H1 (cell line): ENCODE data around the gene S100A16. TPM values are rescaled to one million over a fixed set of nuclear protein-coding genes. Genes with fewer than 3 reads are reported as not detected.

Experiments used
- CTCF ChIA-PET: fragments of 300-600 bp; sonication (Branson Sonifier 250); formaldehyde crosslinking; loops from one replicate; lab custom pipeline; 2021; ENCODE audit not compliant: partially characterized antibody; lab: Charles Lee
- POLR2A ChIA-PET: fragments of 300-600 bp; sonication (Branson Sonifier 250); formaldehyde crosslinking; loops from one replicate; lab custom pipeline; 2021; ENCODE audit warnings: inconsistent platforms; ENCODE audit not compliant: partially characterized antibody; lab: Charles Lee
- DNase-seq, 2 experiments: peaks; one replicate each; pipeline versions ENCODE4 v3.0.0 to v3.0.0-alpha.2; 2010 to 2022; ENCODE audit warnings: low spot score in 2 of 2, low read depth in 1 of 2, mixed read lengths in 1 of 2
- FAIRE-seq: peaks from 2 replicates; lab custom pipeline; 2011; peaks lifted over from hg19 to GRCh38; lab: Jason Lieb, UNC
- H2AFZ ChIP-seq: 2 replicates; pipeline ENCODE4 v1.8.1; 2012; ENCODE audit warnings: low read length, inconsistent platforms
- H2AK5ac ChIP-seq: 2 replicates; pipeline ENCODE4 v1.6.1; 2013; ENCODE audit warnings: low read depth, low read length
- H2BK120ac ChIP-seq: replicated peaks from 2 replicates; pipeline ENCODE3; 2013; ENCODE audit warnings: low read depth, low read length, inconsistent platforms
- H2BK12ac ChIP-seq: 2 replicates; pipeline ENCODE4 v1.6.1; 2013; ENCODE audit warnings: low read depth, low read length
- H2BK15ac ChIP-seq: 2 replicates; pipeline ENCODE4 v1.6.1; 2013; ENCODE audit warnings: low read length
- H2BK20ac ChIP-seq: 2 replicates; pipeline ENCODE4 v1.6.1; 2013; ENCODE audit warnings: low read length
- H2BK5ac ChIP-seq: 2 replicates; pipeline ENCODE4 v1.6.1; 2013; ENCODE audit warnings: low read depth, low read length
- H3K14ac ChIP-seq: 2 replicates; pipeline ENCODE4 v1.6.1; 2013; ENCODE audit warnings: inconsistent platforms; ENCODE audit not compliant: insufficient read length
- H3K18ac ChIP-seq: 2 replicates; pipeline ENCODE4 v1.6.1; 2013; ENCODE audit warnings: low read length; ENCODE audit errors: extremely low read depth
- H3K23ac ChIP-seq: 2 replicates; pipeline ENCODE4 v1.6.1; 2013; ENCODE audit warnings: inconsistent platforms; ENCODE audit not compliant: insufficient read length
- H3K23me2 ChIP-seq: 2 replicates; pipeline ENCODE4 v1.6.1; 2013; ENCODE audit warnings: low read depth, low read length
- H3K27ac ChIP-seq: 2 replicates; pipeline ENCODE4 v1.6.1; 2011; ENCODE audit warnings: low read depth, low read length, inconsistent platforms
- H3K27me3 ChIP-seq, 4 experiments: replicated peaks in 1 of 4; 1 replicate in 1 of 4; 2 replicates in 3 of 4; pipeline versions ENCODE4 v1.6.1 to v1.8.1; 2011 to 2013; ENCODE audit warnings: low read length in 3 of 4, mild to moderate bottlenecking in 3 of 4, inconsistent platforms in 2 of 4, mixed read lengths in 2 of 4, moderate library complexity in 1 of 4; ENCODE audit not compliant: control insufficient read depth in 3 of 4, insufficient read depth in 3 of 4; ENCODE audit errors: extremely low read depth in 1 of 4
- H3K36me3 ChIP-seq, 4 experiments: 2 replicates each; pipeline versions ENCODE4 v1.6.1 to v1.8.1; 2011 to 2013; ENCODE audit warnings: mild to moderate bottlenecking in 4 of 4, low read length in 3 of 4, moderate library complexity in 2 of 4, control low read depth in 1 of 4, inconsistent platforms in 1 of 4; ENCODE audit not compliant: insufficient read depth in 4 of 4, control insufficient read depth in 2 of 4
- H3K4ac ChIP-seq: replicated peaks from 2 replicates; pipeline ENCODE3; 2013; ENCODE audit warnings: low read length, low read depth, mixed read lengths, inconsistent platforms; ENCODE audit not compliant: insufficient read length
- H3K4me1 ChIP-seq, 4 experiments: replicated peaks in 1 of 4; 1 replicate in 1 of 4; 2 replicates in 3 of 4; pipeline versions ENCODE4 v1.6.1 to v1.8.1; 2011 to 2013; ENCODE audit warnings: low read length in 3 of 4, inconsistent platforms in 2 of 4, mixed read lengths in 1 of 4; ENCODE audit not compliant: insufficient read depth in 4 of 4, control insufficient read depth in 3 of 4
- H3K4me2 ChIP-seq, 2 experiments: 2 replicates each; pipeline versions ENCODE4 v1.6.1 to v1.8.1; 2011 to 2013; ENCODE audit warnings: low read depth in 2 of 2, low read length in 2 of 2, control low read depth in 1 of 2, inconsistent platforms in 1 of 2, mild to moderate bottlenecking in 1 of 2; ENCODE audit not compliant: insufficient read depth in 1 of 2
- H3K4me3 ChIP-seq, 4 experiments: fragments of 200-600, 300-600 bp in 1 of 4; sonication (generic), shearing (Covaris generic), sonication (Bioruptor Twin) in 1 of 4; 2 replicates each; pipeline versions ENCODE4 v1.5.1 to v1.8.1; 2011 to 2016; ENCODE audit warnings: low read length in 4 of 4, low read depth in 3 of 4, control low read depth in 2 of 4, inconsistent platforms in 2 of 4, mild to moderate bottlenecking in 2 of 4, mixed read lengths in 1 of 4, moderate library complexity in 1 of 4; ENCODE audit not compliant: insufficient read depth in 2 of 4; ENCODE audit errors: extremely low read depth in 1 of 4
- H3K56ac ChIP-seq: replicated peaks from 2 replicates; pipeline ENCODE3; 2013; ENCODE audit warnings: low read depth, mild to moderate bottlenecking, mixed read lengths, low read length, inconsistent platforms; ENCODE audit not compliant: insufficient read length
- H3K79me1 ChIP-seq: 2 replicates; pipeline ENCODE4 v1.6.1; 2013; ENCODE audit warnings: low read depth, low read length, control low read depth
- H3K79me2 ChIP-seq, 2 experiments: 2 replicates each; pipeline versions ENCODE4 v1.6.1 to v1.8.1; 2012 to 2013; ENCODE audit warnings: low read length in 2 of 2, mild to moderate bottlenecking in 2 of 2, inconsistent platforms in 1 of 2; ENCODE audit not compliant: insufficient read depth in 2 of 2, control insufficient read depth in 1 of 2
- H3K9ac ChIP-seq, 4 experiments: replicated peaks in 1 of 4; 1 replicate in 1 of 4; 2 replicates in 3 of 4; pipeline versions ENCODE4 v1.6.1 to v1.8.1; 2011 to 2013; ENCODE audit warnings: low read depth in 3 of 4, low read length in 3 of 4, control low read depth in 2 of 4, mild to moderate bottlenecking in 2 of 4, moderate library complexity in 2 of 4, inconsistent platforms in 1 of 4; ENCODE audit errors: extremely low read depth in 1 of 4
- H3K9me3 ChIP-seq, 2 experiments: 2 replicates each; pipeline versions ENCODE4 v1.6.1 to v1.8.1; 2012 to 2013; ENCODE audit warnings: mild to moderate bottlenecking in 2 of 2, moderate library complexity in 2 of 2, control low read depth in 1 of 2, inconsistent platforms in 1 of 2, low read depth in 1 of 2, low read length in 1 of 2, mixed read lengths in 1 of 2; ENCODE audit not compliant: insufficient read depth in 2 of 2
- H4K20me1 ChIP-seq, 2 experiments: replicated peaks in 1 of 2; 2 replicates each; pipeline versions ENCODE3 to v1.8.1; 2011 to 2013; ENCODE audit warnings: inconsistent platforms in 2 of 2, low read length in 2 of 2, mild to moderate bottlenecking in 1 of 2; ENCODE audit not compliant: insufficient read depth in 2 of 2, control insufficient read depth in 1 of 2
- H4K5ac ChIP-seq: 2 replicates; pipeline ENCODE4 v1.6.1; 2013; ENCODE audit warnings: low read length, low read depth, mixed read lengths, inconsistent platforms; ENCODE audit not compliant: insufficient read length
- H4K8ac ChIP-seq: 2 replicates; pipeline ENCODE4 v1.8.0; 2013; ENCODE audit warnings: mild to moderate bottlenecking, moderate library complexity, low read length, inconsistent platforms; ENCODE audit not compliant: insufficient read depth; ENCODE audit errors: extremely low read depth
- H4K91ac ChIP-seq: replicated peaks from 2 replicates; pipeline ENCODE3; 2013; ENCODE audit warnings: low read length, mixed read lengths, inconsistent platforms; ENCODE audit not compliant: insufficient read length
- EP300 ChIP-seq, 2 experiments: IDR thresholded peaks; 1 replicate in 1 of 2; 2 replicates in 1 of 2; pipeline ENCODE4 v1.6.1; 2011 to 2012; ENCODE audit warnings: low read depth in 2 of 2, low read length in 2 of 2, mild to moderate bottlenecking in 2 of 2, borderline replicate concordance in 1 of 2, inconsistent platforms in 1 of 2, moderate library complexity in 1 of 2
- SP4 ChIP-seq: IDR thresholded peaks from 2 replicates; pipeline ENCODE4 v1.6.1; 2012; ENCODE audit warnings: low read length, inconsistent platforms
- WGBS, 2 experiments: shearing (Covaris generic) in 1 of 2; methylation state at CpG; one replicate each; pipeline versions ENCODE4 v1.1.6 to v1.1.7; 2013 to 2015; ENCODE audit warnings: low lambda C conversion rate in 2 of 2, mixed read lengths in 2 of 2, inconsistent platforms in 1 of 2, low coverage in 1 of 2, missing lambda C conversion rate in 1 of 2; ENCODE audit not compliant: insufficient replicate concordance in 2 of 2, insufficient coverage in 1 of 2, insufficient read length in 1 of 2; ENCODE audit errors: extremely low coverage in 1 of 2, missing lambda C conversion rate in 1 of 2; 5-methylcytosine and 5-hydroxymethylcytosine counted together
- polyA plus RNA-seq, 7 experiments: library from polyadenylated mRNA; depleted of rRNA in 3 of 7; stranded (reverse) in 5 of 7; unstranded in 2 of 7; fragments of >200 nt in 5 of 7; fragments of 200-250 nt in 2 of 7; gene quantifications; 1 replicate in 5 of 7; 2 replicates in 1 of 7; 4 replicates in 1 of 7; pipeline versions ENCODE4 v1.2.1 to v1.2.3, GENCODE V29; 2011 to 2013; ENCODE audit warnings: missing spikeins in 2 of 7, mixed read lengths in 2 of 7
- total RNA-seq: library from RNA; stranded (reverse); fragmentation: NEBNext Ultra II Directional; extraction: Animal tissue kit (Norgen Biotek cat#: 25700); gene quantifications from 2 replicates; pipeline ENCODE4 v1.2.1, GENCODE V29; 2021

S100A16 gene
- total and polyA plus RNA-seq, 2 of the 8 experiments (the other 6 are each of a cell fraction or from before 2014, with no cell fraction given), result 14.9 to 61.4 TPM

DNA sequence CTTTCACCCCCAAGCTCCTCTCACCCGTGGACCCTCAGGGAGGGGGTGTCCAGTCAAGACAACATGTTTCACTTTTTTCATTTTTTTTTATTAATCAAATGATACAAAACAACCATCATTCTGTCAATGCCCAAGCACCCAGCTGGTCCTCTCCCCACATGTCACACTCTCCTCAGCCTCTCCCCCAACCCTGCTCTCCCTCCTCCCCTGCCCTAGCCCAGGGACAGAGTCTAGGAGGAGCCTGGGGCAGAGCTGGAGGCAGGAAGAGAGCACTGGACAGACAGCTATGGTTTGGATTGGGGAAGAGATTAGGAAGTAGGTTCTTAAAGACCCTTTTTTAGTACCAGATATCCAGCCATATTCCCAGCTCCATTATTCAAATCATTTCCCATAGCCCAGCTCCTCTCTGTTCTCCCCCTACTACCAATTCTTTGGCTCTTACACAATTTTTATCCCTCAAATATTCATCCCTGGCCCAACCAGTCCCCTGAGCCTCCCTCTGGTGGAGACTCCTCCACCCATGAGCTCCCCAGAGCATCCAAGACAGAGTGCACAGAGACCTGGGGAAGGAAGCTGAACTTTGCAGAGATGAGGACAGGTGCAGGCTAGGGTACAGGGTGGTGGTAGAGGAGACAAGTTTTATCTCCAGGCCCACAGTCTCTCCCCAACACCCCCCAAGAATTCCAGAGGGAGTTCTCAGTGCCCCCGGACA, 1.4 kb upstream of the S100A16 start:
- DNase-seq (no peak), FAIRE-seq (no peak)
- H3K56ac ChIP-seq, result no peak overlapping the region
- H2AFZ ChIP-seq, result no peak overlapping the region
- H3K9me3 ChIP-seq, result no peaks in the 10 kb centered on the region
- no peak overlapping the region for H3K23ac ChIP-seq
- H3K4me2 ChIP-seq, result no peak overlapping the region
- H2BK5ac ChIP-seq, result no peak overlapping the region
- H3K79me1 ChIP-seq, result no peaks in the 10 kb centered on the region
- no peak overlapping the region for H3K14ac ChIP-seq
- H3K18ac ChIP-seq, result no peak overlapping the region
- H2BK15ac ChIP-seq, result peak overlapping the region; percentile 61; the same call in 1 of the 2 replicates
- CTCF ChIA-PET, result interaction anchor here (0.8 to 15.9 kb wide), 16 partner anchors 7 to 260 kb away, joined by 3 to 224 read pairs (median 12); partner anchors contain the start of genes S100A1, S100A13, S100A2 and S100A4
- H3K23me2 ChIP-seq, result peaks cover 3% of the 10 kb centered on the region
- no peak for TF ChIP-seq SP4
- no peak for TF ChIP-seq EP300 (IDR thresholded peaks at IDR 0.05; ENCODE audit: borderline replicate concordance in 1 of 2, low read depth in 2 of 2, low read length in 2 of 2)
- TF ChIP-seq, all 59 proteins: peak for 0
- POLR2A ChIA-PET, result interaction anchor here (0.6 to 15.3 kb wide), 6 partner anchors 14 to 228 kb away, joined by 3 to 261 read pairs (median 4); partner anchors contain the start of genes CHTOP, S100A1 and S100A13
- H4K5ac ChIP-seq, result no peak overlapping the region
- H4K20me1 ChIP-seq, result no peaks in the 10 kb centered on the region
- peak overlapping the region; percentile 48; the same call in 1 of the 2 replicates for H2BK20ac ChIP-seq
- no peak overlapping the region for H3K27ac ChIP-seq
- no peak overlapping the region for H4K8ac ChIP-seq
- no peak overlapping the region for H4K91ac ChIP-seq
- H3K79me2 ChIP-seq, result no peaks in the 10 kb centered on the region
- H3K4me3 ChIP-seq, result no peak overlapping the region
- H3K9ac ChIP-seq, result no peak overlapping the region
- peaks cover 0 to 3% (median 0%) of the 10 kb centered on the region in 4 experiments; a peak in 3 of 8 replicates for H3K36me3 ChIP-seq
- peaks cover 0 to 21% (median 12%) of the 10 kb centered on the region in 4 experiments; a peak in 6 of 7 replicates for H3K4me1 ChIP-seq
- no peaks in the 10 kb centered on the region; a peak in 1 of 7 replicates for H3K27me3 ChIP-seq
- H2AK5ac ChIP-seq, result no peak overlapping the region
- H2BK12ac ChIP-seq, result 0 out of 2 replicates have a peak overlapping the region, but pooled peaks have one; percentile 60
- H3K4ac ChIP-seq, result no peak overlapping the region
- 91% methylated on average over 2 of the region's 2 CpGs; no CpG with 5 or more reads in 1 of the 2 experiments for WGBS, 2 experiments
- H2BK120ac ChIP-seq, result no peak overlapping the region
